NOMO-1 treated with DMSO at 0.1 percent for 48 hours (cell line): ENCODE data around the gene KRTAP20-3.

Experiments
- DNase-seq: peaks from one replicate; lab custom pipeline; 2025; ENCODE audit not compliant: unreplicated experiment; lab: John Stamatoyannopoulos, UW

The KRTAP20-3 gene

DNA sequence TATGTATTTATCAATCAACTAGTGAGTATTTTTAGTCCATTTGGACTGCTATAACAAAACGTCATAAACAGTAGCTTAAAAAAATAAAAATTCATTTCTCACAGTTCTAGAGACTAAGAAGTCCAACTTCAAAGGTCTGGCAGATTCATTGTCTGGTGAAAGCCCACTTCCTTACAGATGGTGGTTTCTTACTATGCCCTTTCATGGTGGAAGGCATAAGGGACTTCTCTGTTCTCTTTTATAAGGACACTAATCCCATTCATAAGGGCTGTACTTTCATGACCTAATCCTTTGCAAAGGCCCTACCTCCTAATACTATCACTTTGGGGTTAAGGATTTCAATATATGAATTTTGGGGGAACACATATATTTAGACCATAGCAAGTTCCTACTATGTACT lies 37.9 kb downstream of the KRTAP20-3 start:
- DNase-seq, result no peak

DNA sequence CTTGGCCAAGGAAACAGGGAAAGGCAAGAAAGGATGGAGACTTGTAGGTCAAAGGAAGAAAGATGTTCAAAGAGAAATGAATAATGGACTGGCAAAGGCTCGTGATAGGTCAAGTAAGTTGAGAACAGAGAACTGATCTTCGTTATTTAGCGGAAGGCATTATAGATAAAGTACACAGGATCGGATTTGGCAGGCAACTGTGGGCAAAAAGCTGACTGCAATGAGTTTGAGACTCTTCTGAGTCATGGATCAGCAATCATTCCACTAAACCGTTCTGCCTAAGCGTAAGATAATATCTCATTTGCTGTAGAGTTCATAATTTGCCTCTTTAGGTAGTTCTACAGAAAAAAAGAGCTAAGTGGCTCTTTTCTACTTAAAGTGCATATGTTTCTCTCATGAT lies 41.8 kb downstream of the KRTAP20-3 start:
- DNase-seq, result no peak

DNA sequence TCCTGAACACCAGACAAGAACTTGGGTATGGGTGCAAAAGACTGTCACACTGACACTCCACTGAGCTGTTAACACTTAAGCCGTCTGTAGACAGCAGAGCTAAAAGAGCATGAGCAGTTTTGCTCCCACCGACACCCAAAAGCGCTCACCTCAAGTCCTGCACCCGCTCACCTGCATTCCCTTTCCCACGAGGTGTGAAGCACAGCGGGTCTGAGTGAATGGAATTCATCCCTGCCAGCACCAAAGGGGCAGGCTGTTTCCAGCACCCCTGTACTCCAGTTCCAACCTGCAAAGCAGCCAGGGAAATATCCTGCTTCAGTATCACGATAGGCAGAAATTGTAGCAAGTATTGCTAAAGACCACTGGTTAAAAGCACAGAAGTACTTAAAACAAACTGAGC lies 47.2 kb downstream of the KRTAP20-3 start:
- no peak for DNase-seq
